COLO829 (cell line): ENCODE data around the gene ADNP2.

Experiments
- DNase-seq: peaks from one replicate; pipeline ENCODE4 v3.0.0; 2012; ENCODE audit warnings: low spot score

The ADNP2 gene

DNA sequence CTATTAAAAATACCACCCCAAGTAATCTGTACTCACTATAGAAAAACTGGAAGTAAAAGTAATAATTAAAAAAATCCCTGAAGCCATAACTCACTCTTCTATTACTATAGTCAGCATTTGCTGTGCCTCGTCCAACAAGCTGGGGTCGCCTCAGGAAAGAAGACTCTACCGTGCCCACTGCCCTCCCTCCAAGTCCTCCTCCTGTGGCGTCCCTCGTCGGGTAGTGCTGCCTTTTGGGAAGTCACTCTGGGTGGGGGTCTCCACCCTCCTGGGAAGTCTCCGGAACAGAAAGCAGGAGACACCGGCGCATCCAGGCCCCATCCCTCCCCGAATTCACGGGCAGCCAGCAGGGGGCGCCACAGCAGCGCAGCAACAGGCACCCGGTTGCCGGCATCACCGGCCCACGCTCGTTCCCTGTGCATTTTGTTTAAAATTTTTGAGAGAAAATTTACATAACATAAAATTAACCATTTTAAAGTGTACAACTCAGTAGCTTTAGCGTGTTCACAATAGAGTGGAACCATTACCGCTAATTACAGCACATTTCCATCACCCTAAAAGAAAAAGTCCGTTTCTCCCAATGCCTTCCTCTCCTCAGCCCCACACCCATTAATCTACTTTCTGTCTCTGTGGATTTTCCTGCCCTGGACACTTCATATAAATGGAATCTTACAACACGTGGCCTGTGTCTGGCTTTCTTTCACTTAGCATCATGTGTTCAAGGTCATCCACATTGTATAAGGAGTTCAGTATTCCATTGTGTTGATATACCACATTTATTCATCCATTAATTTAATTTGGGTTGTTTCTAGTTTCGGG lies 62.2 kb downstream of the ADNP2 start:
- DNase-seq: peak; percentile 46

DNA sequence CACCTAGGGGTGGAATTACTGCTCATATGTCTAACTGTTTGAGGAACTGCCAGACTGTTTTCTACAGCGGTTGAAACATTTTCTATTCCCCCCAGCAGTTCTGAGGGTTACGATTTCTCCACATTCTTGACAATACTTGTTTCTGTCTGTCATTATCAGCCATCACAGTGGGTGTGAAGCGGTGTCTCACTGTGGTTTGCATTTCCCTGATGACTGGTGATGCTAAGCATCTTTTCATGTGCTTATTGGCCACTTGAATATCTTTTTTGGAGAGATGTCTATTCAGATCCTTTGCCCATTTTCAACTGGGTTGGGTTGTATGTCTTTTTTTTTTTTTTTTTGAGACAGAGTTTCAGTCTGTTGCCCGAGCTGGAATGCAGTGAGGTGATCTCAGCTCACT lies 63.0 kb downstream of the ADNP2 start:
- DNase-seq: no peak

DNA sequence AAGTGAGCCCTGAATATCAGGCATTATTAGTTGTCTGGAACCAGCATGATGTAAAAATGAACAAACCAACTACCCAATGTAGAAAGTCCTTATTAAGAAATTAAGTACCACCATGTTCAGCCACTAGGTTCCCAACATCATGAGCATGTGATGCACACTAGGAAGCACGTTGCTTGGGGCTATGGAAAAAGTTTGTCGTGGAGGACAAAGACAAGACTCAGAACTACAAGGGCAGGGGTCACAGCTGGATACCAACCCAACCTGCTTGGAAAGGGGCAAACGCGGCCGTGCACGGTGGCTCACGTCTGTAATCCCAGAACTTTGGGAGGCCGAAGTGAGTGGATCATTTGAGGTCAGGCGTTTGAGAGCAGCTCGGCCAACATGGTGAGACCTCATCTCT lies 64.0 kb downstream of the ADNP2 start:
- no peak for DNase-seq

DNA sequence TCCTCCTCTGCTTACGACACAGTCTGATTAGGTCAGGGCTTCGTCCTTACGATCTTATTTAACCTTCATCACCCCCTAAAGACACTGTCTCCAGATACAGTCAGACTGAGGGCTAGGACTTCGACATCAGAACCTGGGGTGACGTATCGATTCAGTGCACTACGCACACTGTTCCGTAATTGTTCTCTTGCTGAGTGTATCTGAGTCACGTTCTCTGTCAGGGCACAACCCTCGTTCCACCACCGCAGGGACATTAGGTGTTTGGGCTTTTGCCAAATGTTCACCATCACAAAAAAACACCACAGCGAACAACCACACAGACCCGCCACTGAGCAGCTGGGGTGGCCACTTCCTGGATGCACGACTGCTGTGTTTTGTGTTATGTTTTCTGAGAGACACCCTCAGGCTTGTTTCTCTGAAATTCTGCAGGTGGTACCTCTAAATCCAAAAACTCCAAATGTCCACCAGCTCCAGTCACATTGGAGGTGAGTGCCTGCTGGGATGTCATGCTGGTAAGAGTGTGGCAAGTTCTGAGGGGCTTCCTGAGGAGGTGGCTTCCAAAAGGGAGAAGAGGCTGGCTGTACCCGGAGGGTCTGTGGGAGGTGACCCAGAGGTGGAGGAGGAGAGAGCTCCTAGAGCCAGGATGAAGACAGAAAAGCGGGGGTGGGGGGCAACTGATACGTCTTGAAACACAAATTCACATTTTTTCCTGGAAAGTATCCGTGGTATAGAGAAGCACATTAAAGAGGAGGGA lies 66.6 kb downstream of the ADNP2 start:
- no peak for DNase-seq

DNA sequence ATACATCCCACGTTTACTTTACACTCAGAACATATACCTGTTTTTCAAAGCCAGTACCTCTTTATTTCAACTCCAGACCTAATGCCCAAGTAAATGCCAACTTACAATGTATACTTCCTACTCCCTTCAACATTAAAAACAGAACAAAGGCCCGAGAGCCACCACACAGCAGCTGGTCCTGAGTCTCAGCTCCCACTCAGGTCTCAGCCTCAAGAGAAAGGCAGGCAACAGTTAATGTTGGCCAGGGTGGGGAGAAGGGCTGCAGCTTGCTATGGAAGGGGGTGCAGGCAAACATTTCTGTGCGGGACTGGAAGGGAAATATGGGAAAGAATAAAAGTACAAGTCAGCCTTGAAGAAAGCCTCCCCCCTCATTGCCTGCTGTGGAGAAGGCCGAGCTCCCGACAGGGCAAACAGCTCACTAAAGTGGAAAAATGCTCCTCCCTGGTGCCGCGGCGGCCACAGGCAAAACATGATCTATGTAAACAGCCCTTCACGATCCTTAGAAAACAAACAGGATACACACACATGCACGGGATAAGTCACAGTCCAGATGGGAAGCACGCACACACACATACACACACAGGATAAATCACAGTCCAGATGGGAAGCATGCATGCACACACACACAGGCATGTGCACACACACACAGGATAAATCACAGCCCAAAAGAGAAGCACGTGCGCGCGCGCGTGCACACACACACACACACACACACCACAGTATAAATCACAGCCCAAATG lies 67.4 kb downstream of the ADNP2 start:
- DNase-seq: no peak

DNA sequence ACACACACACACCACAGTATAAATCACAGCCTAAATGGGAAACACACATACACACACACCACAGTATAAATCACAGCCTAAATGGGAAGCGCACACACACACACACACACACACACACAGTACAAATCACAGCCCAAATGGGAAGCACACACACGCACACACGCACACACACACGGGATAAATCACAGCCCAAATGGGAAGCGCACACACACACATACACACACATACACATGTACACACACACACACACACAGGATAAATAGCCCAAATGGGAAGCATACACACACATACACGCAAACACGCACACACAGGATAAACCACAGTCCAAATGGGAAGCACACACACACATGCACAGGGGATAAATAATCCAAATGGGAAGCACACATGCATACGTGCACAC lies 68.1 kb downstream of the ADNP2 start:
- no peak for DNase-seq

DNA sequence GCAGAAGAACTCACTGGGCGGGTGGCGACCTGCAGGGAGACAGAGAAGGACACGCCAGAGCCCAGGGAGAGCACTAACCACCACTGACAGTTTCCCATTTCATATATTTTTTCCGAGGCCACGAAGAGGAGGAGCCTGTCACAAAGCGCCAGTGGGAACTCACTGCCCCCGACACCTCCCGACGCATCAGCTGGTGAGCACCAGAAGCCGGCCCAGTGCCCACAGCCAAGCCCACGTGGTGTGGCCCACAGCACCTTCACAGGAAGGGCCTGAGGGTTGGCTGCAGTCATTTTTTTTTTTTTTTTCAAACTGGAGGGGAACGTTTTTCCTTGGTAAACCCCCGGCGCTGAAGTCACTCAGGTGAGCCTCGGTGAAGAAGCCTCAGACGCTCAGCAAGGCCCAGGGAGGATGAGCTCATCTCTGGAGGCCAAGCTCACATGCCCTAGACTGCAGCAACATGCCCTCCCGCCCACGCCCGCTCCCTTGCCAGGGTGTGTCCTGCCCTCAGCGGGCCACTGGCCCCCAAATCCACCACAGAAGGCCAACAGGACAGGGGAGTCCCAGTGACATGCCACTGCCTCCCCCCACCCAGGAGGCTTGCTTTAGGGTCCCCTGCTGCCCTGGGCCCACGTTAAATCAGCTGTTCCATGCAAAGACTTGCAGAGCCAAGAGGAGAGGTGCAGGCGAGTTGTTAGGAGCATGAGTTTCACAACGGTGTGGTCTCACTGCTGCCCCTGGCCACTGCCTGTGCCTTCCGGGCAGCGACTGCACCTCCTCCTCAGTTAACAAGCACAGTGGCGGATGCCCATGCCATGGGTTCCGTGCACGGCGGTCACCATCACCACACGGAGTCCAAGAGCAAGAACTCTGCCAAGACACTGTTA lies 70.1 kb downstream of the ADNP2 start:
- DNase-seq: no peak

DNA sequence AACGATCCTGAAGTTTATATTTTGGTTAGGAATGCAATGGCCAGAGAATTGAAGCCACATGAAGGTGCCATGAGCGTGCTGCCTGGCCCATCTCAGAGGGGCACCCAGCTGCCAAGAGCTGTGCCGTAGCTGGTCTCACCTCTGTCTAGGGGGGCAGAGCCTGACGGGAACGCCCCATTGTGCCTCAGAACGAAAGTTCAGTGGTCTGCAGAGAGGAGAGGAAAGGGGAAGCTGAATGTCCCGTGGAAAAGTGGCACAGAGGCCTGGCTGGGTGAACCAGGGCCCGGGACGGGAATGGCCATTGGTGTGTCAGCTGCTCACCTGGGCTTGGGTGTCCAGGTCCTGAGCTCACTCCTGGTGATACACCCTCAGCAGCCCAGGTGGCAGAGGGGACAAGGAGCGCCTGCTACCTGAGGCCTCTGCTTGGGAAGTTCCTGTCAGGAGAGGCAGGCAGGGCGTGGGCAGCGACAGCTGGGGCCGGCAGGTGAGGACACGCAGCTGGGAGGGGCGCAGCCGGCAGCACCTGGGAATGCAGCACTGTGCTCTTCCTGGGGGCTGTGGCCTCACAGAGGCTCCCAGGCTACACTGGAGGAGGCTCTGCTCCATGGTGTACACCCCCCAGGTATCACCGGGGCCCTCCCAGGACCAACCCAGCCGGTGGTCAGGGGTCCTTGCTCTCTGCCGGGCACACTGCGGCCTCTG lies 70.9 kb downstream of the ADNP2 start:
- DNase-seq: no peak

DNA sequence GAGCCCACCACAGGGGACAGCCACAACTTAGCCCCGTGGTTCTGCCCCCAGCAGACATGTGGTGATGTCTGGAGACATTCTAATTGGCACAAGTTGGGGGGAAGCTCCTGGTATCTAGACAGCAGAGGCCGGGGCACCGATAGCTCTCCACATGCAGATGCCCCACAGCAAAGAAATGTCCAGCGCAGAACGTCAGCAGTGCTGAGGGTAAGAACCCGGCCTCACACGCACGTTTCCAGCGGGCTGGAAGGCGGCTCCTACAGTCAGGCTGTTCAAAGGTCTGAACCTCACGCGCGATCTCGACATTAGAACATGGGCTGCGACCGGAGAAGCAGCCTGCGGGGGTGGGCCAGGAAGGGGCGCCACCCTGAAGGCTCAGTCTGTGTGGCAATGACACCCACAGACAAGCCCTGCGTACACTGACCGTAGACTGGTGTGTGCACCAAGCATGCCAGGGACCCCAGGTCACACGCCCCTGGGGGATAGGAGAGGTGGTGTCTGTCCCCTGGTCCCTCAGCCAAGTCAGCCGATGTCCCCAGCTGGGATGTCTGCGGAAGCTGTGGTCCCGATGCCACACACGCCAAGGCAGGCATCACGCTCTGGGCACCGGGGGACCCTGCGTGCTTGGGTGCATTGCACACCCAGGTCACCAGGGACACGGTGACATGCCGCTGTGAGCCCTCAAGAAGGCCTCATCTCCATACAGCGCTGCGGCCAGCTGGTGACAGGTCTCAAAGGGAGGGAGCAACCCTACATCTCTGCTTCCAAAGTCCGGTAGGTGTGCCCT lies 71.9 kb downstream of the ADNP2 start:
- DNase-seq: no peak

DNA sequence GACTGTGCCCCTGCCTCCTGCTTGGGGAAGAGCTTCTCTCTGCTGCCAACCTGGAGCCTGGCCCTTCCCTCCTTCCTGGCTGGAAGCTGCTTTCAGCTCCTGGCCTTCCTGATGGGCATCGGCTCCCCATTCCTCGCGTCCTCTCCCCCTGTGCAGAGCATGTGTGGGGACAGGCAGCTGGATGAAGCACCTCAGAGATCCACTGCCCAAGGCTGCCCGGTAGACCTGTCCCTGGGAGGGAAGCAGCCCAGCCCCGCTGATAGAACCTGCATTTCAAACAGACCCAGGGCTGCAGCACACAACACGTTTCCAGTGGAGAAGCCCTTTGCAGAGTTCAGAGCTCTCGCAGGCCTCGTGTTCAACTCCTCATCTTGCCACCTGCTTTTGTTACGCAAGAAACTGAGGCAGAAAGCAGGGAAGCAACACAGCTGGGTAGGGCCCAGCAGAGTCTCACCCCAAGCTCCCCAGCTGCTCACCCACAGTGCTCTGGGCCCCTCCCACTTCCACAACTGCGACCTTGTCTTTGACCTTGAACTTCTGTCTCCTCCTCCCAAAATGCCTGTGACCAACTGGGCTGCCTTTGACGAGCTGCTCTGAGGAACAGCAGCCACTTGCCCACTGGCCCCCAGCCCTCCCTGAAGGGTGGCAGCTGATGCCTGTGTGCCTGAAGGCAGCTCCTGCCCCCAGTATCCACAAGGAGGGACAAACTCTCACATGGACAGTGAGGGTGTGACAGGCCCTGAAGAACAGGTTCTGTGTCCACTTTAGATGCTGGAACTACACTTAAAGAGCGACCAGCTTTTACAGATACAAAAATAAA lies 72.8 kb downstream of the ADNP2 start:
- DNase-seq: no peak

DNA sequence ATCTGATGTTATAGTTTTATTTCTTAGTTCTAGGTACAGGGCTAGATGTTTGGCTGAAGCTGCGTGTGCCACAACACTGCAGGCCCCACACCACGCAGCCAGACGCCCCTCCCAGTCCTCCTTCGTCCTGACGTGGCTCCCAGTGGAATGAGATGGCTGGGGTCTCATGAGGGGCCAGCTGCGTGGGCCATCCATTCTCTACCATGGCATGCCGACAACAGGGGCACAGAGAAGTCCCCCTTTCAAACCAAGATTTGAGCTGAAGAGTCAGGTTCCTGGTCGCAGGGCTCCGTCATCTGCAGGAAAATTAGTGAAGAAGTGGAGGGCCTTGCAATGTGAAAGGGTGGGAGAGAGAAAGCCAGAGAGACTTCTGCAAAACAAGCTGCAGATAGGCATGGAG lies 73.8 kb downstream of the ADNP2 start:
- DNase-seq: no peak

DNA sequence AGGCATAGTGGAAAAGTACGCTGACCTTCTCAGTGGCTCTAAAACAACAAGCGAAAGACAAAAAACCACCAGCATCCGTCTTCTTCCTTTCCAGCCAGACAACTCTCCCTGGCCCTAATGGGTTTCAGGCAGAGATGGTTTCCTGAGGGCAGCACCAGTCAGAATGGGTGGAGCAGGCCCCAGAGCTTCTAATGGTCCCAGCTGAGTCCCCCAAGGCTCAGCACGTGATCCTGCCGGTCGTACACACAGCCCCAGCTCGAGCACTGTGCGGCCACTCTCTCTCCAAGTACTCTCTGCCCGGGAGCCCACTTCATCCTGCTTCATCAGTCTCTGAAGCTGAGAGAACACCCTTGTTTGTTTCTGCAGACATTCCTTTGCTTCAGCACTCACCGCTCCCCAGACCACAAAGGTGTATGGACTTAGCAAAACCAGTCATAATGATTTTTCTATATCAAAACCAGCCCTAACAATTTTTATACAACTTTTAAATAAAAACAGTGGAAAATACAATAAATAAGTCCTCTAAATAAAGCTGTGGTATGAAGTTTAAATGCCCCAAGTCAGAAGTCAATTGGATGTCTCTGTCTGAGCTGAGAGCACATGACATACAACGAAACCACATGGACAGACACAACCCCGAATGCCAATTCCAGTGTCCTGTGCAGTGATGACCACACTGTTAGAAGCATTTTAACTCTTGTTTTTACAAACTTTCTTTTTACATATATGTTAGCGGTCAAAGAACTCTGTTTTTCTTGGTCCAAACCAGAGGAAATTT lies 74.4 kb downstream of the ADNP2 start:
- DNase-seq: no peak

DNA sequence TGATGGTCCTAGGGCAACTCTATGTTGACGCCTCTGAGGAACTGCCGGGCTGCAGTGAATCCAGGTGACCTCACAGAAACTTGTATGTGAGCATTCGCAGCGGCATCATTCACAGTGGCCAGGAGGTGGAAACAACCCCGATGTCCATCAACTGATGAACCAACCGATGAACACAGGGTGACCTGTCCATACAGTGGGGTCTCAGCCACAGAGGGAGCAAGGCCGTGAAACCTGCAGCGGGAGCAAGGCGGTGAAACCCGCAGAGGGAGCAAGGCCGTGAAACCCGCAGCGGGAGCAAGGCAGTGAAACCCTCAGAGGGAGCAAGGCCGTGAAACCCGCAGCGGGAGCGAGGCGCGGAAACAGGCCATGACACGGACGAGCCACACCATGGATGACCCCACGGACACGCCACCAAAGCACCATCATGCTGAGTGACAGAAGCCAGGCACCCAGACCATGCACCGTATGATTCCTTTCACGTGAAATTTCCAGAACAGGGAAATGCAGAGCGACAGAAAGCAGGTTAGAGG lies 75.2 kb downstream of the ADNP2 start:
- no peak for DNase-seq

DNA sequence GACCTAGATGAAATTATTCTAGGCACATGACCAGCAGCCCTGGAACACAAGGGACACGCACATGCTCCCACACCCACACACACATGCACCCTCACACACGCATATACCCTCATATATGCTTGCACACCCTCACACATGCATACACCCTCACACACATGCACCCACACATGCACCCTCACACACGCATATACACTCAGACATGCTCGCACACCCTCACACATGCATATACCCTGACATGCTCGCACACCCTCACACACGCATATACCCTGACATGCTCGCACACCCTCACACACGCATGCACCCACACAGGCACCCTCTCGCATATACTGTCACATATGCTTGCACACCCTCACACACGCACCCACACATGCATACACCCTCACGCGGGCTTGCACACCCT lies 76.5 kb downstream of the ADNP2 start:
- DNase-seq: no peak

DNA sequence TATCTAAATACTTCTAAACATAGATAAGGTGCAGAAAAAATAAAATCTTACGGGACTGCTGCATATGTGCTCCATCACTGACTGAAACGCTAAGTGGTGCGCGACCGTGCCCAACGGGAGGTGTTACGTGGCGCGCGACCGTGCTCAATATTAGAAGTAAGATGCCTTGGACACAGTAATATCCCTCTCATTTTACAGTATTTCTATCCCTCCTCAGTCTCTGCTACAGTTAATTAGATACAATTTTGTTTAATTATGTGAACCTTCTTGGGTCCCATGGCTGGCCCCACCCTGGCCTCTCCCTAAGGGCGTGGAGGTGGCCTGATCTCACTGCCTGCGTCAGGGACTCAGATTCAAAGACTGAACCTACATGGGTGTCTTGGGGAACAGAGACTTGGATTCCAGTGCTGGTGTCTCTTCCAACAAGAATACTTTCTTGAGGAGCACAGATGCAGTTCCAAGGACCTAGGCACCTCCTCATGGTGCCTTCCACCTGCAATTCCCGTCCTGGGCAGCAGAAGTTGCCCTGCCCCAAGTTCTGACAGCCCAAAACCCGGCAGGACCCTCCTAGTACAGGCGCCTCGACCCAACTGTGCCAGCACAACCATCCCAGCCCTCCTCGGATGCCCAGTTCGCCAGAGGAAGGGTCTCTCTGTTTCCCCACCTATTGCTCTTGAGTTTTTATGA lies 79.0 kb downstream of the ADNP2 start:
- DNase-seq: no peak

DNA sequence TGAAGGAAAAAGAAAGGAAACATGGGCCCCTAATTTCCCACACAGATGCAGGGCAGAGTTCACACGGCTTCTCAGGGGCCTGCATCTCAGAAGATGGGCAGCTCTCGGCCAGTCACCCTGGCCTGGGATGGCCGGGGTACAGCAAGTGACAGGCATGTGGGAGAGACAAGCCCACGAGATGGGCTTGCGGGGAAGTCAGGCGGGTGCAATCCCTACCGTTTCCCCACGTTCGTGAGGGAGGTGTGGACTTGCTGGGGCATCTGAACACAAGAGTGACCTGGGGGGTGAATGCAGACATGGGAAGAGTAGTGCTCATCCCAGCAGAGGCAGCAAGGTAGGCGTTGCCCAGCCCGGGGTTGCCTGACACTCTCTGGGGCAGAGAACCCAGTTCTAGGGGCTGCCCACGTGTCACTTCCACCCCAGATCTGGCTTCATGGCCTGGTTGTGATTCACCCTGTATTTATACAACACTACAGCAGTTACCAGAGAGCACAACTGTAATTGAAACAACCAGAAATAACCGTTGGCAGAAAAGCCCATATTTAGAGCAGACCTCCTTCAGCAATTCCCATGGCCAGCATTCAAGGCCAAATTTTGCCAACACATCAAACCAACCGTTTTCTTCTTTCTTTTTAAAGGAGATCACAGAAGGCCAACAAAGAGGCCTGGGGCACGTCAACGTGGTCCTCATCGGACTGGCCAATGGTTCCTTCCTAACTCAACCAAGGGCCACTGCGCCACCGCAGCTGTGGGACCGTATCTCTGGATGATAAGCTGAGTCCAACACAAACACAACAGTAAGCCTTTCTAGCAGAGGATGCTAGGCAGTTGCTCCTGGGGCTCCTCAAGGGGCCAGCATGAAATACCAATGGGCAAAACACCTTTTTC lies 79.8 kb downstream of the ADNP2 start:
- DNase-seq: no peak

DNA sequence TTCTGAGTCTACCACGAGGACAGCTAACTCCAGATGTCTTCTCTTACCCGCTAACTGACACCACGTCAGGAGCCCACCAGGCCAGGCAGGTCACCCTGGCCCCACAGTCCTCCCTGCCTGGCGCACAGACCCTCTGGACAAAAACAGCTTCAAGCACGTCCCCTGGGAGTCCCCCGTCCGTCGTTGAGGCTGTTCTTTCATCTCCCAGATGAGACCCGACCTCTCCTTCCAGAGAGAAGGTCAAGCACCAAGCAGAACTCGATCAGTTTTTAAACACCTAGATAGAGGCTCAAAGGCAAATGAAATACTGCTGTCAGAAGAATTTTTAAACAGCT lies 80.4 kb downstream of the ADNP2 start:
- DNase-seq: no peak
